ENCODE measurements around the gene ZBTB16.

DNA sequence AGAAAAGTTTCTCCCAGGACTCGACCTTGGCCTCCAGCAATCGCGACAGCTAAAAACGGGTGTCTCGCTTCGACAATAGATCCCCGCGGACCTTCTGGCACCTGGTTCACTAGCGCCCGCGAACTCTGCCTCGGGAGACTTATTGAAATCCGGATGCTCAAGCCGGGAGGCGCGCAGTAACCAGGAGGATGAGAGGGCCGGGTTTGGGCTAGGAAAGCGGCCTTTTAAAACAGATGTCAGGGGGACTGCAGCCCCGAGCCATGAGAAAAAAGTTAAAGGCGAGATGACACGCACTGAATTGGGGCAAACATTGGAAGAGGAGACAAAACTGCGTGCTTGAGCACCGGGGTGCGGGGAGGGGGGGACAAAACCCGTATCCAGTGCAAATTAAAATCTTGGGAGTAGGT lies 637 bp upstream of the ZBTB16 start:
- TF ChIP-seq, protein P1, sequence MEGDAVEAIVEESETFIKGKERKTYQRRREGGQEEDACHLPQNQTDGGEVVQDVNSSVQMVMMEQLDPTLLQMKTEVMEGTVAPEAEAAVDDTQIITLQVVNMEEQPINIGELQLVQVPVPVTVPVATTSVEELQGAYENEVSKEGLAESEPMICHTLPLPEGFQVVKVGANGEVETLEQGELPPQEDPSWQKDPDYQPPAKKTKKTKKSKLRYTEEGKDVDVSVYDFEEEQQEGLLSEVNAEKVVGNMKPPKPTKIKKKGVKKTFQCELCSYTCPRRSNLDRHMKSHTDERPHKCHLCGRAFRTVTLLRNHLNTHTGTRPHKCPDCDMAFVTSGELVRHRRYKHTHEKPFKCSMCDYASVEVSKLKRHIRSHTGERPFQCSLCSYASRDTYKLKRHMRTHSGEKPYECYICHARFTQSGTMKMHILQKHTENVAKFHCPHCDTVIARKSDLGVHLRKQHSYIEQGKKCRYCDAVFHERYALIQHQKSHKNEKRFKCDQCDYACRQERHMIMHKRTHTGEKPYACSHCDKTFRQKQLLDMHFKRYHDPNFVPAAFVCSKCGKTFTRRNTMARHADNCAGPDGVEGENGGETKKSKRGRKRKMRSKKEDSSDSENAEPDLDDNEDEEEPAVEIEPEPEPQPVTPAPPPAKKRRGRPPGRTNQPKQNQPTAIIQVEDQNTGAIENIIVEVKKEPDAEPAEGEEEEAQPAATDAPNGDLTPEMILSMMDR (IDR thresholded peaks at IDR 0.05) = no peak
- no peak for TF ChIP-seq POLR2A (IDR thresholded peaks at IDR 0.05)

All from heart left ventricle (tissue), 13 donors.